ENCODE measurements around the gene SGSM2.

SGSM2 gene

GRCh38 chr17:2421315-2422147 lies 84.2 kb downstream of the SGSM2 start:
- no peak for DNase-seq (ENCODE audit: low read depth)

- no peak for DNase-seq (ENCODE audit: low read depth)
Observed at GRCh38 chr17:2423271-2423670, 86.0 kb downstream of the SGSM2 start.

- DNase-seq (ENCODE audit: low read depth) = no peak
Observed at GRCh38 chr17:2427215-2427614, 89.9 kb downstream of the SGSM2 start.

- no peak for DNase-seq (ENCODE audit: low read depth)
Observed at GRCh38 chr17:2427910-2428309, 90.6 kb downstream of the SGSM2 start.
